Stimulated activated CD4-positive, alpha-beta T cell treated with anti-CD3 and anti-CD28 coated beads, Interleukin-2, amount 100 ng/mL, for 24 hours (primary cell): ENCODE measurements around the gene THAP2.

ENCODE experiments used
- DNase-seq, 2 donors: peaks; one replicate each; pipeline ENCODE4 v3.0.0-alpha.2; 2020

THAP2 gene

DNA sequence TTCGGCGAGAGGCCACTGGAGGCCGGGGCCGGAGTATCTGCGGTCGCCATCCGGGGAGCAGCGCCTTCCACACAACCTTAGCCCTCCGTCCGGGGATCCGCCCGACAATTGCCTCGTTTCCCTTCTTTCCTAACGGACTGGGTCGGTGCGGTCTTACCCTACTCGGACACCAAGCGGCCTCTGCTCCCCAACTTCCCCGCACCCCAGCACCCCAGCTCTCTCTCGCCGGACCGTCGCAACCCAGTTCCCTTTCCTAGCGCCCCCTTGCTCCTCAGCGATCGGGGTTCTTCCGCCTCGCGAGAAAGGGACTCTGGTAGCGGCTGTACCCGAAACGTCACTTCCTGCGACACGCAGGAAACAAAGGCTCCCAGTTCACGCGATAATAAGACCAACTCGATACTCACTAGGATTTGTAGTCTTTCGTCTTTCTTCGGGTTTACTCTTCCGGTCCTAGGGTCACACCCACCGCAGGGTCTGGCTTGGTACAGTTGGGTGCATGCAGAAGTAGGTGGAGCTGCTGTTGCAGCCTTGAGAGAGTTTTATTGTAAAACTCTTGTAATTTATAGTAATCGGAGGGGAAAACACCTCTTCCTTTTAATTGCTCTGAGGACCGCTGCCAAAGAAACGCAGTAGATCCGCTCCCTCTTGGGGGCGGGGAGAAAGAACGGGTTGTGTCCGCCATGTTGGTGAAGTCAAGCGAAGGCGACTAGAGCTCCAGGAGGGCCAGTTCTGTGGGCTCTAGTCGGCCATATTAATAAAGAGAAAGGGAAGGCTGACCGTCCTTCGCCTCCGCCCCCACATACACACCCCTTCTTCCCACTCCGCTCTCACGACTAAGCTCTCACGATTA lies at the start of gene THAP2, which contains the start of gene ZFC3H1:
Gene THAP2, plus strand, starts transcription at position 741 of the 850 bp plus-strand sequence. CDS start 209 bp downstream, outside the sequence.
Gene ZFC3H1, minus strand, starts transcription at position 288 of the 850 bp plus-strand sequence. Its CDS starts 238 bp downstream, at position 50.
- peak; percentile 80 to 86 for DNase-seq

DNA sequence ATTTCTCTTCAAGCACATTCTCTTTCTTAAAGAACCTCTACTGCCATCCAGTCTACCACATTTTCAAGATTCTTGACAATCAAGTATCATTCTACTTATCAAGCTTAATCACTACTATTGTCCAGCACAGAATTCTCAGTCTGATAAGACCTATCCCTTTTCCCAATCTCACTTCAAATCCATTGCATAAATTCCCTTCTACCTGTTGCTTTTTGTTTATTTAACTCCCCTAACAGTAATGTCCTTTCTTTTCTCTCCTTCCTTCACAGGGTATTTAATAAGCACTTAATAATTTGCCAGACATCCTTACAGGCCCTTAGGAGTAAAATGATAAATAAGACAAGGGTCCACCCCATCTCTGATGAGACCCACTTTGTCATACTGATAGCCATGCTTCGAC lies 42.2 kb upstream of the THAP2 start:
- no peak for DNase-seq

DNA sequence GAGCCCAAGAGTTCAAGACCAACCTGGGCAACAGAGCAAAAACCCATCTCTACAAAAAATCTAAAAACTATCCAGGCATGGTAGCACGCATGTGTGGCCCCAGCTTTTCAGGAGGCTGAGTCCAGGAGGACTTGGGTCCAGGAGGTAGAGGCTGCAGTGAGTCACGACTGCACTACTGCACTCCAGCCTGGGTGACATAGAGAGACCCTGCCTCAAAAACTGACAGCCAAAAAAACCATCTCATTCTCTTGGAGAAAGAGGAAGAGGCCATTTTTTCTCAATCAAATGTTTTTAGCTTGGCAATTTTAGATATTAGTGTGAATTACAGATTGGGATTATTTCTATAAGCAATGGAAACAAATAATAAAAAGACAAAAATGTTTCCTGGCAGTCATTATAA lies 38.6 kb upstream of the THAP2 start:
- DNase-seq, result no peak

DNA sequence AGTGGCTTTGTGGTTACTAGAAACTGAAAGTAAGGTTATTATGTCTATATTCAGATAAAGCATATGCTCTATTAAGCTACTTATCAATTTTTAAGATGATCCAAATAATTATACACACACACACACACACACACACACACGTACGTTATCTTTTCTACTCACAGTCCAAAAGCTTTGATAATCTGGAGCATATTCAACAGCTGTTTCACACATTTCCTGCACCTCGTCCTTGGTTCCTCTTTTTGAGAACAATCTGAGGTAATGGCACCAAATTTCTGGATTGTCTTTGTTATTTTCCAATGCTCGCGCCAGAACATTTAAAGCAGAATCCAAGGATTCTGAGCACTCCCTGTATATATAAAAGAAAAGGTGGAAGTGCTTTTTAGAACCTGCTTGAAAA lies 38.0 kb upstream of the THAP2 start:
- DNase-seq, result no peak

DNA sequence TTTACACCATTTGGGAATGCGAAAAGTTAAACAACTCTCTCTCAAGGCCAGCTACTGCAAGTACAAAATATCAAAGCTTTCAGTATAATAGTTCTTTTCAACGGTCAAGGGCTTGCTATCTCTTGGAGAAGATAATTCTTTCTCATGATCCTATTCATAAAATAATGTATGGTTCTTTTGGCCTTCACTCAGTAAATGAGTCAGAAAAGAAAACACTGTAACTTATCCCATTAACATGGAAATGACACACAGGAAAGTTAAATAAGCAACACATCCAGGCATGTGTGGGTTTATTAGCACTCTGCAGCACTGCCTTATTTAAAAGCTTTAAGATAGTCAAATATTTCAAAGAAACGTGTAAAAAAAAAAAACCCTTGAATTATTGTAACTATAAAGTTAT lies 37.3 kb upstream of the THAP2 start:
- no peak for DNase-seq

DNA sequence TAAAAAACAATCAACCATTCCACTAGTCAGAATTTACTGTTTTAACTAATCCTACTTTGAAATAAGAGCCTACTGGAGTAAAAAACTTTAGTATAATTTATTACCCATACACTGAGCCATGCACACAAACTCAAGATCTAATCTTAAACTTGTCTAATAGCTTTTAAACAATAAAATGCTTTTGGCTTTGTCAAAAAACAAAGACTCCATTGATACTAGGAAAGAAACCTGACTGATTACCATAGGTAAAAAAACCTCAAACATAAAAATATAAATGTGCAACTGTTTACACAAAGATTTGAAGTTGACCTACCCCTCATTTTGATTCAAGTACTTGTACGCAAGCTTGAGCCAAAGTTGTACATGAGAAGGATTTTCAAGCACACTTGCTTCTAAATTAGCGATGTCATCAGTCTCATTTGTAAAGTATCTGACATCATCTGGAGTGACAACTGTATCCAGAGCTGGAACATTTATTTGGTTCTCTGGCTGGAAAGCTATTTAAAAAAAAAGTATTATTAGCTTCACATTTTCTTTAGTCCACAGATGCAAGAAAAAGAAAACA lies 36.6 kb upstream of the THAP2 start:
- DNase-seq, result no peak

DNA sequence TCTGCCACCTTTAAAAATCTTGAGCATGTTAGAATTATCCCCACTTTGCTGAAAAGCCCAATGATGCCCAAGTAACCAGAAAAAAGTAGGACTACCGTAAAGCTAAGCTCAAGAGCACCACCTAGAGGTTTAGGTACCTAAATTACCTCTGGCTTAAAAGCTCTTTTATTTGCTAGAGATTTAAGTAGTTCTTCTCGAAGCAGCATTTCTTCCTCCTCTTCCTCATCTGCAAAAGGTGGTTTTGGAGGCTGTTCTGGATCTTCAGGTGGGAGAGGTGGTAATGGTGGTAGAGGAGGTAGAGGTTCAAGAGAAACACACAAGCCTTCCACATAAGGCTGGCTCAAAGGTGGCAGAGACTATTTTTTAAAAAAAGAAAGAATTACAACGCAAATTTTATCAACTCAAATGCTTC lies 27.4 kb upstream of the THAP2 start:
- no peak for DNase-seq

DNA sequence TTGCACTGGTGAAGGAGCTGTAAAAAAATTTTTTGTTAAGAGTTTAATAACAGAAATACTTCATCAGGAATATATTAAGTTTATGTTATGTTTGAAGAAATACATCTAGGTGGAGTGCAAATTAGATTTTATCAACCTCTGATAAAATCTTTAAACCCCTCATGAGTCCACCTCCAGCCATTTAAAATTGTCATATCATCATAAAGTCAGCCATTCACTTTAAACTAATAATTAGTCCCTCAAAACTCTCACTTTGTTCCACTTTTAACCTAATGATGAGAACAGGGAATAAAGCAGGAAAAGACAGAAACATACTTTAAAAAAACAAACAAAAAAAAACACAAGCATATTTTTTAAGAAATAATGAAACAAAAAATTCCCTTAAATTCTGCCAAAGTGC lies 25.6 kb upstream of the THAP2 start:
- DNase-seq, result no peak

DNA sequence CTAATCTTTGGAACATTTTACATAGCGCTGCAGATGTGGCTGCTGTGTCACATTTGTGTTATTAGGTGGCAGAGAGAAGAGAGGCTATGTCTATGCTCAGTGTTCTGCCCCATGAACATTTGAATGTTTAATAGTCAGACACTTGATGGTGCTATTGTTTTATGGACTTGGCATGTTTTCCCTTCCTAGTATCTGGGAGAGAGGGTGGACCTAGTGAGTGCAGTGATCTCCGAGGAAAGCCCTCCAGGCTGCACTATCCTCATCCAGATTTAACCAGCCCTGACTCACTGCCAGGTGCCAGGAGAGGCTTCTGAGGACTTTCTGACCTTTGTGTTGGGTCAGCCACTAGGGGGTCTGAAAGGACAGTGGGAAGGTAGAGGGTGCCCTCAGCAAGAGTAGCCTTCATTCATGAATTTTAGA lies 24.8 kb upstream of the THAP2 start:
- DNase-seq, result no peak

DNA sequence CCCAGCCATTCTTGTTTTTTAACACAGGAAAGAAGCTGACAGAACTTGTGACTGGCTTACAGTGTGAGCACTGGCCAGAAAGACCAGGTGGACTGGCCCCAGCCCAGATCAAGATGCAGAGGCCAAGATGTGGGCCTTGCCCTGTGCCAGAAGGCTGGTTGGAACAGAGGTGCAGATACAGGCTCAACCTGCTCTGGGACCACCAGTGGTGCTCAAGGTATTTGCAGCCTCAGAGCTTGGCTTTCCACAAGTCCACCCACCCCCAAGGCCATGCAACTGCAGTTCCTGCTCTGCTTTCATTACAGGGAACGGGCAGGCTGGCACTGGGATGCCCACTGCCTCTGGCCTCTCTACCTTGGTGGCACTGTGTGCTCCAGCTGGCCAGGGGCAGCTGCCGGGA lies 23.8 kb upstream of the THAP2 start:
- no peak for DNase-seq

DNA sequence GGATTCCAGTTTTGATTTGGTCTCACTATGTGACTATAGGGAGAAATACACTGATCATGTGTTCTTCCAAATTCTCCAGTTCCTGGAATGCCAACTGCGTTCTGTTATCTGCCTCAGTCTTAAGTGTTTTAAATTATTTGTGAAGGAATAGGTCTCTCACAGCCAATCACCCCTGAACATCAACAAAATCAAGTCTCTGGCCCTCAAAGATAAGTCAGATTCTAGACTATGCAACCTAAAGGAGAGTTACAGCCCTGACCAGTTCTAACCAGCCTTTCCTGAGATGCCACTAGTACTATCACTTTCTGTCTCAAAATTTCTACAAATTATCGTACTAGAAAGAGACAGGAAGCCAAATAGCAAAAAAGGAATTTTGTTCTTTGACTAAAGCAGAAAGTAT lies 22.7 kb upstream of the THAP2 start:
- DNase-seq, result no peak

DNA sequence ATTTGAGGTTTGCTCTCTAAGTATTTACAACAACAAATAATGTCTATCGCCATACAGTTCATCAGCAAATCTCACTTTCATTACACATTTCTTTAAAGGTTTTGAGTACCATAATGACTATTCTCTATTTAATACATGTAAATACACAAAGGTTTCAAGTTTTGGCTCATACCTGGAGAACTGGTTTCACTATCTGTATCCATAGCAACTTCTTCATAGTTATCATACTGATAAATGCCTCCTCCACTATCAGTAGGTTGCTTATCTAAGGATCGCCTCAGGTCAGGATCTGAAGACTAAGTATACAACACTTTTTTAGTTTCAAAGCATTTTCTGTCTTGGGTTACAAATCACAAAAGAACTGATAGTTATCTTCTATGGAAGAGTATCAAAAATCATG lies 21.8 kb upstream of the THAP2 start:
- no peak for DNase-seq

DNA sequence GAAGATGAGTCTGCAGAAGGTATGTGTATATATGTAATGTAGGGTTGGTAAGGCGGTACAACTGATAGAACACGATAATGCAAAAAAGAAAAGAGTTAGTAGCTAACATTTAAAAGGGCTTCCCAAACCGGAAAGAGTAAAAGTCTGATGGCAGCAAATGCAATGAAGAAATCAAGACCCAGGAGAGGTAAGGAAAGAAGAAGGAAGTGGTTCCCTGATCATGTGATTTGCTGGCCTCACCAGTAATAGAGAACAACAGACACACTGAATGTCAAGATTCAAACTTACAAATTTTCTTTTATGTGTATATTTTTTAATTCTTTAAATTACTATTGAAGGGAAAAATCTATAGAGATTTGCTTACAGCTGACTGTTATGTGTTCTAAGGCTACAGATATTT lies 18.8 kb upstream of the THAP2 start:
- no peak for DNase-seq

DNA sequence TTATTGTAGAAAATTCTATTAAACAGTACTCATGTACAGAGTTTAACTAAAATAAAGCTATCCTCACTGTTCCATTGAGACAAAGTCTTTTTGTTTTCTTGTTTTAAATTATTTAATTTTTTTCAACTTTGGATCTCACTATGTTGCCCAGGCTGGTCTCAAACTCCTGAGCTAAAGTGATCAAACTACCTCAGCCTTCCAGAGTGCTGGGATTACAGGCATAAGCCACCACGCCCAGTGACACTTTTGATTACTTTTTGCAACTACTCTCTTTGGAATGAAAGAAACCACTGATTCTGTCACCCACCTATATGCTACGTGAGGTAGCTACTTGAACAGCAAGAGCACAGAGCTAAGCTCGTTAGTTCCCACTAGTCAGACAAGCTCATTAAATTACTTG lies 17.6 kb upstream of the THAP2 start:
- DNase-seq, result no peak

DNA sequence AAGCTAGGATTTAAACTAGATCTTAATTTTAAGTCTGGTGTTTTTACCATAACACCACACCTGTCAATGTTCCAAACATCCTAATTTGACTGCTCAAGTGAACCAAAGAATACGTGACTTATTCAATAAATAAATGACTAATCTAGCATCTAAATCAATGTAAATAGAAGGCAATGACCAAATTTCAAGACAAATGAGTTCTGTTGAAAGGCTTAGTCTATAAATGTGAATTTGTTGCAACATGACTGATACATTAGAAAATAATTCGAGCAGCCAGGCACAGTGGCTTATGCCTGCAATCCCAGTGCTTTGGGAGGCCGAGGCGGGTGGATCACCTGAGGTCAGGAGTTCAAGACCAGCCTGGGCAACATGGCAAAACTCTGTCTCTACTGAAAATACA lies 15.6 kb upstream of the THAP2 start:
- no peak for DNase-seq

DNA sequence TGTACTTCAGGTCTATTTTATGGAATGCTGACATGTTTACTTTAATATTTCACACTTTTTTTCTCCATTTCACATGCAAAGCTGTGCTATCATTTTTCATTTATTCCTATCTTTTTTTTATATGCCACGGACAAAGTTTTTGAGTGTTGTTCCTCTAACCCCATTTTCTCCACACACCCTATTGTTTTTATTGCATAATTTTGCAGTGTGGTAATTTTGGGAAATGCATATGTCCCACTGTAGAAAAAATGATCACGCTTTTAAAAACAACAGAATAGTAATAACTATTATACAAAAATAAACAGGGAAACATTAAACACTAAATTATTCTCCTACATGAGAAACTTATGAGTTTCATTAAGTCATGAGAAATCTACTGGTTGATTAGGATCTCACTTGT lies 14.7 kb upstream of the THAP2 start:
- DNase-seq, result no peak

DNA sequence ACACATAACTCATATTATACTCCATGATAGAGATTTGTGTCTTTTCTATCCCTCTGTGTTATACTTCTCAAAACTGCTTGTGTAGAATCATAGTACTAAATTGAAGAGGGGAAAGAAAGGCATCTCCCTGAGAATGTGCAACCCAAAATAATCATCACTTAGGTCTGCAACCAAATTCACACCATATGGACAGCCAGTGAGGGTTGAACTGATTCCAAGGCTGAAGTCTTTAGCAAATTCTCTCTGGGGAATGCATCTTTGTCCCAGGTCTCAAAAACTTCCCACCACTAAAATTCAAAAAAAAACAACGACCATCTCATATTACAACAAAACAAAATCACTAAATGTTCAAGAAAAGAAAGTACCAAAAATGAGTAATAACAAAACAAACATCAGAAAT lies 11.4 kb upstream of the THAP2 start:
- DNase-seq, result no peak

DNA sequence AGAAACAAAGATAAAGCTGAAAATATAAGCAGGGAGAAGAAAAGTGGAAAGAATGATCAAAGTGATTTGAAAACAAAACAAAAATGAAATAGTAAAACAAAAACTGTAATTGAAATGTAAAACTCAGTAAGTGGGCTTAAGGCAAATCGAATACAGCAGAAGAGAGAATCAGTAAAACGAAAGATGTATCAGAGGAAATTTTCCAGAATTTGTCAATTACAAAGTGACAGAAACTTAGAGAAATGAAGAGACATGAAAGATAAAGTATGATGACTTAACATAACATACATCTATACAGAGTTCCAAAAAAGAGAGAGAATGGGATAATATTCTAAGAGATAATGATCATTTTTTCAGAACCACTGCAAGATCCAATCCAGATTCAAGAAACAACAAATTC lies 11.0 kb upstream of the THAP2 start:
- DNase-seq, result no peak

DNA sequence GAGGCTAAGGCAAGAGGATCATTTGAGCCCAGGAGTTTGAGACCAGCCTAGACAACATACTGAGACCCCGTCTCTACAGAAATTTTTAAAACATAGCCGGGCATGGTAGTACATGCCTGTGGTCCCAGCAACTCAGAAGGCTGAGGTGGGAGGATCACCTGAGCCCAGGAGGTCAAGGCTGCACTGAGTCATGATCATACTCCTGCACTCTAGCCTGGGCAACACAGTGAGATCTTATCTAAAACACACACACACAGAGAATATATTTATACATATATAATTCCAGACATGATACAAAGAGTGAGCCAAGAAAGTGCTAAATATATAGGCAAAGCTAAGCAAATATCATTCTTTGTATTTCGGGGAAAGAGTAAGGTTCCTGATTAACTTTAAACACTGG lies 9.9 kb upstream of the THAP2 start:
- DNase-seq, result no peak

DNA sequence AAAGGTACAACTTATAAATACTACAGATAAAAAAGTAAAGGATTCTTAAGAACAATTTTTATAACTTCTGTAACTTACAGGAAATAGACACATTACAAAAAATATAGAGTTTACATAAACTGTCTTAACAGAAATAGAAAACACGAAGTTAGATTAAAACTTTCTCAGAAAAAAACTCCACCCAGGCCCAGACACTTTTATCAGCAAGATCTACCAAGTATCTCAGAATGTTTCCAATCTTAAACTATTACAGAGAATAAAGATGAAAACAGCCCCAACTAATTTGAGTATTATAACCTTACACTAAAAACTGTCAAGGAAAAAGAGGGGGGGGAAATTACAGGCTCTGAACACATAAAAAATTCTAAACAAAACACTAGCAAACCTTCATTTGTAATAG lies 8.6 kb upstream of the THAP2 start:
- DNase-seq, result no peak

DNA sequence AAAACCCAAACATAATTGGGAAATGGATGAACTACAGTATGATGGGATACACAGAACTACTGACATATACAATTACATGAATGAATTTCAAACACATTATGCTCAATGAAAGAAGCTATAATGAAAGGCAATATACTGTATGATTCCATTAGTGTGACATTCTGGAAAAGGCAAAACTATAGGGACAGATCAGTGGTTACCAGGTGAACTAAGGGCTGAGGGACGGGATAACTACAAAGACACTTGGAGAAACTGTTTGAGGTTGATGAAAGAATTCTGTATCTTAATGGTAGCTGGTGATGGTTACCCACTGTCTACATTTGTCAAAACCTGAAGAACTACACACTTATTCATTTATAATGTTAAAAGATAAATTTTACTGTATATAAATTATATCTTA lies 8.2 kb upstream of the THAP2 start:
- no peak for DNase-seq

DNA sequence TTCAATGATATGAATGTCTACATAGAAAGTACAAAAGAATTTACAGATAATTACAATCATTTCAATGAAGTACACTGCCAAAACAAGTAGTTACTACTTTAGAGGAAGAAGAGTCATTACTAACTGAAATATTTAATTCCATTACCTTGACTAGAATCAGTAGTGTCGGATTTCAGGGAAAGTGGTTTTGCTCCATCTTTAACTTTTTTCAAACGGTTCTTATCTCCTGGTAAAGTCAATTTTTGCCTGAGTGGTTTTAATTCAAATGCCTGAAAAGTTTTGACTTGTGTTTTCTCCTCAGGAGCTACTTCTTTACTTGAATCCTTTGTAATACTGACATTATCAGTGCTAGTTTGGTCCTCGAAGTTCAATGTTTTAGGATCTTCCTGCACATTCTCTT lies 7.4 kb upstream of the THAP2 start:
- no peak for DNase-seq

DNA sequence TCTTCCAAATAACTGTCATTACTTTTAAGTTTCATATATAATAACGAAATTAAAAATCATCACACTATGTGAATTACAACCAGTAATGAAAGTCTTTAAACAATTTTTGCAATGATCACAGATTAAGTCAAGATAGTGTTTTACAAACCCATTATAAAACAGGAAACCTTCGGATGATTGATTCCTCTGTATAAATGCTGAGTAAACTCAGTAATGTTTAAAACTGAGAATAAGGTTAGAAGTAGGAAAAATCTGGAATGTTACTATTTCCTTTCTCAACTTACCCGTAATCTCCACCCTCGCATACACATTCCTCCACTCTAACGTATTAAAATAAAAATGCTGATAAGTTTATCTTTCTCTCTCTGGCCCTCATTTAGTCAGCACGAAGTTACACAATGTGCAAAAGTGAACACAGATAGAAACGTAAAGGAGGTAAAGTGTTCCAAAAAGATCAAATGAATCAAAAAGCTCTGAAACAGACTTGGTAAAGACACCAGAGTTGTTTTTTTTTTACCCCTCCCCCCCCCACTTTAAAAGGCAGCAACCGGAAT lies 2.0 kb upstream of the THAP2 start:
- no peak for DNase-seq

DNA sequence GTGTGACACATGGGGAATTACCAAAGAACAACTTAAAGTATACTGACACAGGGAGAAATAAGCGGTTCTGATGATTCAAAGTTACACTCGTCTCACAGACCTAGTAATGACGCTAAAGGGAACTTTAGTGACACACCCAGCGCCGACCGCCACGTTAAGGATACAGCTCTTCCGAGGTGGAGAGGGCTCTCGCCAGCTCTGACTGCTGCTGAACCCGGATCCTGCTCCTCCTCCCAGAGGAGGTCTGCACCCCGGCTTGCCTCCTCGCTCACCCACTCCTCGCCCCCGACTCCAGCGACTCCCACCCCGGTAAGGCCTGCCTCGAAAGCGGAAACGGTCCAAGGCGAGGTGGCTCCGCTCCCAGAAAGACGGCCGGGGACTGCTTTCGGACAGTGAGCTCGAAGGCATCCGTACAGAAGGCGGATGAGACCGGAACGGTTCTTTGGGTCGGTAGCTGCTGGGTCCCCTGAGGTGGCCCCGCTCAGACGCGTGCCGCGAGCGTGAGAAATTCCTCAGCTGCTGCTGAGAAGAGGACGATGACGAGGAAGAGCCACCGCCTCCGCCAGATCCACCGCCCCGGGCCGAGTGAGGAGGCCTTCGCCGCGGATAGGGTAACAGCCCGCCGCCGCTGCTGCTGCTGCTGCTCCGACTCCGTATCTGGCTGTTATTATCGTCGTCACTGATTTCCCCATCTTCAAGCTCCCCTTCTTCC lies 1.1 kb upstream of the THAP2 start:
- DNase-seq, result peak; percentile 73 to 77
